HG03571 (cell line): ENCODE results near the gene FSIP1.

Experiments used
- ATAC-seq: cut with Tn5 transposase; IDR thresholded peaks from one replicate; pipeline ENCODE4 v1.9.1; 2021; ENCODE audit not compliant: unreplicated experiment

The FSIP1 gene

GRCh38 chr15:39721893-39722292 lies 60.7 kb downstream of the FSIP1 start:
- ATAC-seq = no peak

GRCh38 chr15:39720621-39721611 lies 61.7 kb downstream of the FSIP1 start:
- ATAC-seq = no peak

GRCh38 chr15:39720081-39720480 lies 62.6 kb downstream of the FSIP1 start:
- ATAC-seq = no peak

GRCh38 chr15:39719109-39719508 lies 63.5 kb downstream of the FSIP1 start:
- no peak for ATAC-seq

GRCh38 chr15:39717134-39717533 lies 65.5 kb downstream of the FSIP1 start:
- ATAC-seq = no peak

GRCh38 chr15:39714251-39714650 lies 68.4 kb downstream of the FSIP1 start:
- ATAC-seq = no peak

- no peak for ATAC-seq
These were observed 68.8 kb downstream of the FSIP1 start for GRCh38 chr15:39713846-39714245.

GRCh38 chr15:39710681-39711080 lies 72.0 kb downstream of the FSIP1 start:
- no peak for ATAC-seq

GRCh38 chr15:39709941-39710340 lies 72.7 kb downstream of the FSIP1 start:
- ATAC-seq = no peak

GRCh38 chr15:39706206-39706605 lies 76.4 kb downstream of the FSIP1 start:
- ATAC-seq = no peak

GRCh38 chr15:39704689-39705088 lies 78.0 kb downstream of the FSIP1 start:
- no peak for ATAC-seq

- ATAC-seq = no peak
These were observed 78.4 kb downstream of the FSIP1 start for GRCh38 chr15:39704235-39704634.

GRCh38 chr15:39701988-39702387 lies 80.7 kb downstream of the FSIP1 start:
- ATAC-seq = no peak

- ATAC-seq = no peak
These were observed 82.3 kb downstream of the FSIP1 start for GRCh38 chr15:39700375-39700700.

GRCh38 chr15:39699516-39700374 lies 82.9 kb downstream of the FSIP1 start:
- ATAC-seq = no peak

- no peak for ATAC-seq
These were observed 83.9 kb downstream of the FSIP1 start for GRCh38 chr15:39698444-39699390.

GRCh38 chr15:39697509-39697908 lies 85.1 kb downstream of the FSIP1 start:
- ATAC-seq = no peak

GRCh38 chr15:39695793-39696192 lies 86.8 kb downstream of the FSIP1 start:
- ATAC-seq = no peak

- ATAC-seq = no peak
These were observed 90.0 kb downstream of the FSIP1 start for GRCh38 chr15:39692356-39693327.
